GM18867 (cell line): ENCODE measurements around the gene IMP4.

Source experiments
- ATAC-seq: cut with Tn5 transposase; IDR thresholded peaks from one replicate; pipeline ENCODE4 v1.9.1; 2021; ENCODE audit warnings: mild to moderate bottlenecking, moderate library complexity; ENCODE audit not compliant: unreplicated experiment

Gene IMP4

DNA sequence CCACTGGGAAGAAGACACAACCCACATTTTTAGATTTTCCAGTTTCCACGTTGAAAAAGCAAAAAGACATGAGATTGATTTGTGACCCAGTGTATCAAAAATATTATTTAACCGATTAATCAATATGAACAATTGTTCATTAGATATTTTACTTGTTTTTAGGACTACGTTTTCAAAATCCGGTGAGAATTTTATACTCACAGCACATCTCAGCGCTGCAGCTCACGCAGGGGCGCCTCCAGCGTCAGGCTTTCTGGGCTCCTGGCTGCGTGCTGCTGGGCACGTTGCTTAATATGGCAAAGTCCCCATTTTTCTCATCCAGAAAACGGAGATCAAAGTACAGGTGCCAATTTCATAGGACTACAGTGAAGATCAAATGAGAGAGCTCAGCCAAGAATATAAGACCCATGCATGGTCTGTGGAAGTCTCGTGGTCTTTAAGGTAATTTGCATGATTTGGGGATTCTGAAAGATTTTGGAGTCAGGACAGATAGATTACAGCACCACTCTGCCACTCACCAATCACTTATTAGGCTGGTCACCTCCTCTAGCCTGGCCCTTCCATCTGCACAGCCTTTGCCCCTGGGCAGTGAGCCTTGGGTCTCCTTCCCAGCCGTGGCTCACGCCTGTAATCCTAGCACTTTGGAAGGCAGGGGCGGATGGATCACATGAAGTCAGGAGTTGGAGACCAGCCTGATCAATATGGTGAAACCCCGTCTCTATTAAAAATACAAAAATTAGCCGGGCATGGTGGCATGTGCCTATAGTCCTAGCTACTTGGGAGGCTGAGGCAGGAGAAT, 49.4 kb downstream of the IMP4 start:
- ATAC-seq: no peak

DNA sequence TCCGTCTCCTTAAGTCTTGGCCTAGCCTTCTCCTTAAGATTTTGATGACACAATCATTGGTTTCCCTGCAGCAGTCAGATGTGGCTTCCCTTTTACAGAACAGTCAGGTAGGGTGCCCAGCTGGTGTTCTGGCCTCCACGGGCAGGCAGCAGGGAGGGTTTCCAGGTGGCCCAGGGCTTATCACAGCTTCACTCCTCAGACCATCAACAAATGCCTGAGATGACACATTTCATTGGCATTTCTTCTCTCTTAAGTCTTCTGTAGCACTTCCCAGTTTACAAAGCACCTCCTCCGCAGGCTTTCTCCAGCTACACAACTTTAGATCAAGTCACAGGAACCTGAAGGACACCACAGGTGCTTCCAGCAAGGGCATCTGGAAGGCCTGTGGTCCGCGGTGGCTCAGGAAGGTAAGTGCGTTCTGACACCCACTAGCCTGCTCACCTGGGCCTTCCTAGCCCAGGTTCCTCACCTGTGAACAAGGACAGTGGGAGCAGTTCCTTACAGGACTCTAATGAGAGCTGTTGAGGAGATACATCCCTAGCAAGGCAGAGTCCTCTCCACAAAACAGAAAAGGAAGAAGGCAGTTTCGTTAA, 50.7 kb downstream of the IMP4 start:
- ATAC-seq: no peak
